Mucosa of descending colon (tissue), 3 donors: ENCODE results near the gene TMCC2. TPM values are rescaled to one million over a fixed set of nuclear protein-coding genes. Genes with fewer than 3 reads are reported as not detected.

Experiments used
- ATAC-seq: fragments of 200-7000 bp; cut with Tn5 transposase; one replicate; pipeline ENCODE4 v1.9.1; 2020; ENCODE audit warnings: mild to moderate bottlenecking, moderate library complexity
- DNase-seq, 3 donors: peaks; one replicate each; pipeline ENCODE4 v3.0.0-alpha.2; 2020
- H3K36me3 ChIP-seq: fragments of 200-600 bp; one replicate; pipeline ENCODE4 v1.8.0; 2021; ENCODE audit warnings: low read depth, mild to moderate bottlenecking
- H3K4me1 ChIP-seq: fragments of 200-600 bp; one replicate; pipeline ENCODE4 v1.8.0; 2021; ENCODE audit warnings: low read depth, mild to moderate bottlenecking
- H3K4me3 ChIP-seq: fragments of 200-600 bp; one replicate; pipeline ENCODE4 v1.8.0; 2021; ENCODE audit warnings: mild to moderate bottlenecking
- H3K9me3 ChIP-seq: fragments of 200-600 bp; one replicate; pipeline ENCODE4 v1.8.0; 2021; ENCODE audit warnings: mild to moderate bottlenecking
- intact Hi-C, 2 donors: fragments of 100-400 bp; cut with DNase I in 1 of 2; cut with micrococcal nuclease in 1 of 2; formaldehyde crosslinking; loops; one replicate each; pipeline versions ENCODE4 v1.11.0 to v1.11.1; 2022; cut with DNase I, micrococcal nuclease
- total RNA-seq, 3 donors: library from RNA; stranded (reverse); fragmentation: NEBNext Ultra II Directional in 2 of 3; extraction: Animal tissue kit (Norgen Biotek cat#: 25700) in 2 of 3; gene quantifications; one replicate each; pipeline versions ENCODE4 v1.2.1 to v1.2.4, GENCODE V29; 2021 to 2023
- TF ChIP-seq, protein P1 (sequence below): fragments of 200-600 bp; IDR thresholded peaks from one replicate; pipeline ENCODE4 v1.8.0; 2022; ENCODE audit warnings: antibody characterized with exemption, mild to moderate bottlenecking
- donor health status: DM: no; HTN: no; CAD: no; lungs with moderate emphysema.
- donor health status: DM: no; HTN: no; CAD: no.
- donor health status: DM: no; HTN: yes; CAD: no.

Gene TMCC2
- total RNA-seq, 3 donors from 2014 or later, result 0.27 to 5.1 (median 0.29) TPM

GRCh38 chr1:205247130-205247921, 19.6 kb downstream of the TMCC2 start:
- Histone ChIP-seq H3K4me3 (no peak overlapping the region), H3K4me1 (peaks cover 17% of the 10 kb centered on the region), H3K36me3 (no peaks in the 10 kb centered on the region), H3K9me3 (no peaks in the 10 kb centered on the region)
- DNase-seq (no peak), ATAC-seq (peak; percentile 11)
- intact Hi-C loops, result no loop called here
- TF ChIP-seq, protein P1, sequence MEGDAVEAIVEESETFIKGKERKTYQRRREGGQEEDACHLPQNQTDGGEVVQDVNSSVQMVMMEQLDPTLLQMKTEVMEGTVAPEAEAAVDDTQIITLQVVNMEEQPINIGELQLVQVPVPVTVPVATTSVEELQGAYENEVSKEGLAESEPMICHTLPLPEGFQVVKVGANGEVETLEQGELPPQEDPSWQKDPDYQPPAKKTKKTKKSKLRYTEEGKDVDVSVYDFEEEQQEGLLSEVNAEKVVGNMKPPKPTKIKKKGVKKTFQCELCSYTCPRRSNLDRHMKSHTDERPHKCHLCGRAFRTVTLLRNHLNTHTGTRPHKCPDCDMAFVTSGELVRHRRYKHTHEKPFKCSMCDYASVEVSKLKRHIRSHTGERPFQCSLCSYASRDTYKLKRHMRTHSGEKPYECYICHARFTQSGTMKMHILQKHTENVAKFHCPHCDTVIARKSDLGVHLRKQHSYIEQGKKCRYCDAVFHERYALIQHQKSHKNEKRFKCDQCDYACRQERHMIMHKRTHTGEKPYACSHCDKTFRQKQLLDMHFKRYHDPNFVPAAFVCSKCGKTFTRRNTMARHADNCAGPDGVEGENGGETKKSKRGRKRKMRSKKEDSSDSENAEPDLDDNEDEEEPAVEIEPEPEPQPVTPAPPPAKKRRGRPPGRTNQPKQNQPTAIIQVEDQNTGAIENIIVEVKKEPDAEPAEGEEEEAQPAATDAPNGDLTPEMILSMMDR, result no peak

DNA sequence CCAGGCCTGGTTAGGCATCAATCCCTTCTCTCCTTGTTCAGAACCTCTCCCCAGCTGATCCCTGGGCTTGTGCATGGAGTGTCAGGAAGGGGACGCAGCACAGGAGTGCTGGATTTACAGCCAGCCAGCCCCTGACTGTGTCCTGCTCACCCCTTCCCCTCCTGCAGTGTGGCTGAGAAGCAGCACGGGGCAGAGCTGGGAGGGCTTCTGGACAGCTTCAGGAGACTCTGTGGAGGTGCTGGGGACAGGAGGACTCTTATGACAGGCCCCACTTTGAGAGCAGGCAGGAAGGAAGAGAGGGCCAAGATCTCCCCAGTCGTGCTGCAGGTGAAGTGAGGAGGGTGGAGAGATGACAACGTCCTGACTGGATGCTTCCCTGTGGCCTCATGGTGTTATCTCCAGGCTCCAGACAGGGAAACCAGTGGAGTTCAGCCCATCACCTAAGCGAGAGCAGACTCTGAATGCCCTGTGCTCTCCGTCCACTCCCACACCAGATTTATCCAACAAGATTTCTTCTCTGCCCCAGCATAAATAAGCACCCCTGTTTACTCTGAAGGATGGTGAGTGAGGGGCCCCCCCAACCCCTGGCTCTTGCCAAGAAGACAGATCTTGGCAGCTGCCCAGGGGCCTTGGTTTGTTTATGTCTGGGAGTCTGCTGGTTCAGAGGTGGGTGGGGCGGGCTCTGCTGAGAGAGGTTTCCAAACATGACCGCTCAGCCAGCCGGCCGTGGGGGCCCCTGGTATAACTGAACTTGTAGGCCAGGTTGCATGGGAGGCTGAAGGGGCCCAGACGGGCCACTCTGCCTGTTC, 21.3 kb downstream of the TMCC2 start:
- TF ChIP-seq, protein P1, result no peak
- Histone ChIP-seq H3K36me3 (no peaks in the 10 kb centered on the region), H3K9me3 (no peaks in the 10 kb centered on the region), H3K4me3 (no peak overlapping the region), H3K4me1 (peaks cover 17% of the 10 kb centered on the region)
- ATAC-seq (peak; percentile 63), DNase-seq (peak; percentile 68 to 71 (median 69))
- intact Hi-C loops, result no loop called here

GRCh38 chr1:205249651-205250050, 21.9 kb downstream of the TMCC2 start:
- H3K36me3 ChIP-seq, result no peaks in the 10 kb centered on the region
- peak; percentile 6 for ATAC-seq
- H3K9me3 ChIP-seq, result no peaks in the 10 kb centered on the region
- DNase-seq, result no peak
- no peak overlapping the region for H3K4me3 ChIP-seq
- H3K4me1 ChIP-seq, result peaks cover 17% of the 10 kb centered on the region
- intact Hi-C loops, result loop anchor here in 1 of 2 donors (10.0 kb wide), 2 partner anchors 105 to 275 kb away; no protein-coding TSS in a partner anchor
- TF ChIP-seq, protein P1, result no peak

DNA sequence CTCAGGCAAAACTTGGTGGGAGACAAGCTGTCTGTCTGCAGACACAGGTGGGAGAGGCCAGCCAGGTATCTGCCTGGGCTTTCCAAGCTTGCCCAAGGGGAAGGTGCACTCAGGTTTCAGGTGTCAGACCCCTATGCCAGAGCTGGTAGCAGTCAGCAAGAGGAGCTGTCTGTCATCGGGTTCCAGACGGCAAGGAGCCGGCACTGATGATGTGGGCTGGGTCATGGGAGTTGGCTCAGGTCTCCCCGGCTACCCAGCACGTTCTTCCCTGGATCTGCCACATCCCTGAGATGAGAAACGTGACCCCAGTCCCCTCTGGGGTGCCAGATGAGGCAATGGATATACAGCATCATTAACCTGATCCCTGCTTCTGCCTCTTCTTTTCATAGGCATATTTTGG, 23.0 kb downstream of the TMCC2 start:
- no peak overlapping the region for H3K4me3 ChIP-seq
- intact Hi-C loops, result loop anchor here in 1 of 2 donors (10.0 kb wide), 2 partner anchors 106 to 276 kb away; no protein-coding TSS in a partner anchor
- DNase-seq (no peak), ATAC-seq (no peak)
- H3K36me3 ChIP-seq, result no peaks in the 10 kb centered on the region
- no peaks in the 10 kb centered on the region for H3K9me3 ChIP-seq
- TF ChIP-seq, protein P1, result no peak
- H3K4me1 ChIP-seq, result peaks cover 17% of the 10 kb centered on the region

DNA sequence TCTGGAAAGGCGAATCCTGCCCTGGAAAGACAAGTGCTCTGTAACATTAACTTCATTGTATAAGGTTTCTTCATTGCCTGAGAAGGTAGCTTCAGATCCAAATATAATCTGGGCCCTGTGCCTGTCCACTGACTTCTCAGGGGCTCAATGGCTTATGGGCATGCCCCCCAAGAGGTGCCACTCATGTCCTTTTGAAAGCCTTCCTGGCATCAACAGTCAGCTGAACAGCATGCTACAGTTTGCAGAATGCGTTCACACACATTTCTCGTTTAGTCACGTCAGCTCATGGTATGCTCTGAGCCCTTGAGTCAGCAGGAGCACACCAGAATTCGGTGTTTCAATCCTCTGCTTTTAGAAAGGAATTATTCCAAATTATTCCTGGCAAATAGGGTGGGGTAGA, 23.8 kb downstream of the TMCC2 start:
- ATAC-seq (no peak), DNase-seq (no peak)
- Histone ChIP-seq H3K36me3 (no peaks in the 10 kb centered on the region), H3K4me1 (peaks cover 17% of the 10 kb centered on the region), H3K9me3 (no peaks in the 10 kb centered on the region), H3K4me3 (no peak overlapping the region)
- intact Hi-C loops, result loop anchor here in 1 of 2 donors (10.0 kb wide), 2 partner anchors 107 to 277 kb away; no protein-coding TSS in a partner anchor
- TF ChIP-seq, protein P1, result no peak
